GM19467 (cell line): ENCODE measurements around the gene CYTH3.

Experiments used
- ATAC-seq: cut with Tn5 transposase; IDR thresholded peaks from one replicate; pipeline ENCODE4 v1.9.1; 2021; ENCODE audit warnings: mild to moderate bottlenecking, moderate library complexity; ENCODE audit not compliant: unreplicated experiment

The CYTH3 gene

DNA sequence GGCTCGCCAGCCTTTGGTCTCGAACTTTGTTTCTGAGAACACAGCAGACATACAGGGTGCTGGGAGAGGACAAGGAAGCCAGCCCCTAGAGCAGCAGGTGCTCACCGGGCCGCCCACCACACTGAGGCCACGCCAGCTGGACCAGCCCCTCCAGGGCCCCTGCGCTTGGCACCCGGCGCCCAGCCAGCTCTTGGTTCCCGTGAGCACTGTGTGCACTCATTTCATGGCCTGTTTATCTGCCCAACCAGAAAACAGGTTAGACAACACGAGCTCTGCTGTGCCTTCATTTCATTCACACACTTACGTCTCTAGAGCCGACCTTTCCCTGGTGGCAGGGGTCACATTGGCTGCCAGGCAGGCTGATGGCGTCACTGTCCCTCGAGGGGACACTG, 104.0 kb downstream of the CYTH3 start:
- no peak for ATAC-seq

DNA sequence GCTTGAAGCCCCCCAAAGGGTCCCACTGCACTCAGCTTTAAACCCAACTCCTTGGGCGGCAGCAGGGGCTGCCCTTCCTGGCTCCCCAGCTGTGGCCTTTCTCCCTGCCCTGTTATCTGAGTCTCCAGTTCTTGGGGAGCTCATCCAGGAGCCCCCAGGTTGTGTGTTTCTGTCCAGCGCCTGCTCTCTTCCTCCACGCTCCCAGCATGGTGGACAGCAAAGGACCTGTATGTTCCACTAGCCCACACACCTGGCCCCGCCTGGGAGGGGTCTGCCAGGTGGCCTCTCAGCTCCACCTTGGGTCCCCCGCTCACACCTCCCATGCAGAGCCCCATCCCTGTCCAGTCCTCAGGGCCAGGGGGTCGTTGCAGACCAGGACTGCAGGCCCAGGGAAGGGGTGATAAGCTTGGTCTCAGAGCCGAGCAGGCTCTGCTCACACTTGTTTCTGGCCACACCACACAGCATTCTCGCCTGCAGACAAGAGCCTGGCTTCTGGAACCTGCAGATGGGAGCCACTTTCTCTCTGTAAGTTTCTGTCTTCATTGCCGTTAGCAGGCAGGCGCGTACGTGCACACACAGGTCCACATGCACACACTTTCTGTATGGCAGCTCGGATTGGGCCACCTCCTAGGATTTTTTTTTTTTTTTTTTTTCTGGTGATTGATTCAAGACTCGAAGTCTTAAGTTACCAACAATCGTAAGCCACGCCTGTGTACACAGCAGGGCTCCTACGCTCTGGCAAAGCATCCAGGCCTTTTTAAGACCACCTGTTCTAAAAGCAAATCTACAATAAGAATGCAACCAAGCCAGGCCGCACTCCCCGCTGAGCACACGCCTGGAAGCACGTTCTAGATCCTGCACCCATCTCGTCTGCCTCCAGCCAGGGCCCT, 104.6 kb downstream of the CYTH3 start:
- no peak for ATAC-seq

DNA sequence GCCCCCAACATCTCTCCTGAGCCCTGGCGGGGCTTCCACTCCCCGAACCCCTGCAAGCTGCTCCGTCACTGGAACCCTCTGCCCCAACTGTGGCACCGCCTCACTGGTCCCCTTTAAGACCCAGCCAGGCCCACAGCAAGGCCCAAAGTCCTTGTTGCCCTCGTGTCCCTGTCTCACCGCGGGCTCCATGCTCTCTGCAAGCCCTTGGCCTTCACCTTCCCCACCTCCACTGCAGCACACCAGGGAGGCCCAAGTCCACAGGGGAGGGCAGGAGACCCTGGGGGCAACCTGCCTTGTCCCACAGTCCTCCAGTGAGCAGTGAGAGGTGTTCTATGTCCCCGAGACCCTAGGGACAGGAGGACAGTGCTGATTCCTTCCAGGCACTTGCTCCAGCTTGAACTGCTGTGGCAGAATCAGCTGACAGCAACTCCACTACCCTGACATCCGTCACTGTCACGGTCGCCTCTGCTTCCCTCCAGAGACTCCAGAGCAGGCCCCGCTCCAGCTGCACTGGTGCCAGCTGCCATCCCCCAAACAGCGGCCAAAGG, 105.3 kb downstream of the CYTH3 start:
- no peak for ATAC-seq

DNA sequence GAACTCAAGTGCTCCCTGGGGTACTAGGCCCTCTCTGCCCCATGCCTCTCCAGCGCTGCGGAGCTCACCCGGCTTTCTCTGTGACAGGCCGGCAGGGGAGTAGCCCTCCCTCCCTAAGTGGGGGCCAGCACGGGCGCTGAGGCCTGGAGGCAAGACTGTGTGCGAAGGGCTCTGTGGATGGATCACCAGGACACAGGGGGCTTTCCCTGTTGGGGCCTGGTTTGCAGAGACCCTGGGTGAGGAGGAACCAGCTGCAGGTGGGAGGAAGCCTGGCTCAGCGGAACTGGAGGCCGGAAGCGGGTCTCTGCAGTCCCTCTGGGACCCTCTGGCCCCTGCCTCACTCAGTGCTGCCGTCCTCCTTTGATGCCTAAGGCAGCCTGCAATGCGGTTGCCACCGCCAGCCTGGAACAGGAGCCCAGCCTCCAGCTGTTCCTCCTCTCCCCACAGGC, 106.0 kb downstream of the CYTH3 start:
- no peak for ATAC-seq

DNA sequence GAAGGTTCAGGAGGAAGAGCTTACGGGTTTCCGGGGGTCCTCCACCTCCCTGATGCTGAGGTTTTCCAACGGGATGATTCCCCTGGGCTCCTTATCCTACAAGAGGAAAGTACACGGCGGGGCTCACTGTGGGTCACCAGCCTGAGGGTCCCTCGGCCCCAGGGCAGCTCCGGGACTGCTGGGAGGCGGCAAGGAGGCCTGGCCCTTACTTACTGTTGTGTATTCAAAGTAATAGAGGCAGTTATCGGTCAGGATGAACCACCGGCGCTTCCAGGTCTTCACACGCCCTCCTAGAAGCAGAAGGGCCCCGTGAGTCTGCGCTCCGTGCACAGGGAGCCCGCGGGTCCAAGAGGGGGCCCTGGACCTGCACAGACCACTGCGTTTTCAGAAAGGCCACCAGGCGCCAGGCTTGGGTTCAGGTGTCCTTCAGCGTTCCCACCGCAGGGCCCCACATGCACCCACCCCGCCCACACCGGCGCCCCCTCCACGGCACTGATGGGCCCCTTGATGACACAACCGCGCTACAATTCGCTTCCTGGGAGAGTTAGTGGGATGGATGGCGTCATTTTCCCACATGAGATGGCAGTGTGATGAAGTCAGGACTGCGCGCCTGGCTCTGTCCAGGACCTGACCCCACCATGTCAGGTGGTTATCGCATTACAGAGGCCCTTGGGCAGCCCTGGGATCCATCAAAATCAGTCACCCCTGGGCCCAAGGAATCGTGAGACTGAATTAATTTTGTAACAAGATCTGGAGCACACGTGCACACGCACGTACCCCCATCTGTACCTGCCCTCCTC, 106.7 kb downstream of the CYTH3 start:
- ATAC-seq: no peak

DNA sequence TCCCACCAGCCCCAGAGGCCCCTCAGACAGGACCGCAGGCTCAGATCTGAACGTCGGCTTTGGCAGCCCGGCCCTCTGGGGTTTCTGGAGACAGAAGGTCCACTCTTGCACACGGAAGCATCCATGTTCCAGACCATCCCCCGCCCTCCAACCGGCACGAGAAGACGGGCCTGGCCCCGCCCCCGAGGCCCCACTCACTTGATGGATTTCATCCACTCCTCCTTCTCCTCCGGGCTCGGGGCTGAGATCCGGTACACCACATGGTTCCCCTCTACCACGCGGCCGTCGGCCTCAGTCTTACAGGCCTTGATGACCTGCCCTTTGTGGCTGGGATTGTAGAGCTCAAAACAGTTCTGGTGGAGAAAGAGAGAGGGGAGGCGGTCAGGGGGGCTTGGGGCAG, 107.3 kb downstream of the CYTH3 start:
- ATAC-seq: no peak

DNA sequence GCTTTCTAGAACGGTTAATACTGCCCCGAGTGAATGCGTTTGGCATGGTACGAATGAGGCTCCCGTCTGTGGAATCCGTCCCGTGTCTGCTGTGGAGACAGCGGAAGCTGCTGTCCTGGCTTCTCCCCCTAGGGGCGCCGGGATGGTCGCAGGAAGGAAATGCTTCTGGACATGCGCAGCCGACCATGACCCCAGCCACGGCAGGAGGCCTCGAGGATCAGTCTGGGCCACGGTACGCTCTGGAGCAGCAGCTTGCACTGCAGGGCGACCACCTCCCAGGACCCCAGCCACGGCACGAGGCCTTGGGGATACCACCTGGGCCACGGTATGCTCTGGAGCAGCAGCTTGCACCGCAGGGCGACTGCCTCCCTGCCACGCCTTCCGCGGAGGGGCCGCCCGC, 107.9 kb downstream of the CYTH3 start:
- ATAC-seq: no peak

DNA sequence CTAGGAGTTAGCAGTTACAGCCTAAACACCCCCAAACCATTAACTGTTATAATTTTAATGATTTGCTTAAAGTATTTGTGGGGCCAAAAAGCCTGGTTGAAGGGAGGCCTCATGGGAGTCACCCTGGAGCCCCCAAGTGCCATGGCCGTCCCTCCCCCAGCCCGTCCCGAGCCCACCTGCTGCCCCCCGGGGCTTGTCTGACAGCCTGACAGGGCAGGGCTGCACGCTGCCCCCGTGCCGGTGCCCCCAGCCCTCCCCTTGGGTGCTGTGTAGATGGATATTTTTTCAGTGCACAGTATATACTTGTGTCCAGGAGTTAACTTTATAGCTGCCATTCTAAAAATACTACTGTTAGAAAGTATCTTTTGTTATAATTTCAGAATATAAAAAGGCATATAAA, 108.4 kb downstream of the CYTH3 start:
- ATAC-seq: no peak

DNA sequence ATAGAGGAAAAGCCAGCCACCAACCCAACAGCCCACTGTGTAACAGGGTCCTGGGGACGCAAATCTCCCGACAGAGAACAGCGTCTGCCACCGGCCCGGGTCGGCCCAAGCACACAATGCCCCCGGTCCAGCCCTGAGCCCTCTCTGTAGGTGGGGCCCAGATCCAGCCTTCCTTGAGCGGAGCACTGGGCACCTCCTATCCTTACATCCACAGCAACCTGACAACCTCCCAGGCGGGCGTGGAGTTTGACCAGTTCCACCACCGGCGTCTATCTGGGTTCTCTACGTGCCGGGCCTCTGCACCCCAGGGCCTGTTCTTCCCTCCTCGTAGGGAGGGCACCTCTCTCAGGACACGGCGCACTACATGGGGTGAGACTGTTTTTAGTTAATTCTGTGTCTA, 109.0 kb downstream of the CYTH3 start:
- ATAC-seq: no peak

DNA sequence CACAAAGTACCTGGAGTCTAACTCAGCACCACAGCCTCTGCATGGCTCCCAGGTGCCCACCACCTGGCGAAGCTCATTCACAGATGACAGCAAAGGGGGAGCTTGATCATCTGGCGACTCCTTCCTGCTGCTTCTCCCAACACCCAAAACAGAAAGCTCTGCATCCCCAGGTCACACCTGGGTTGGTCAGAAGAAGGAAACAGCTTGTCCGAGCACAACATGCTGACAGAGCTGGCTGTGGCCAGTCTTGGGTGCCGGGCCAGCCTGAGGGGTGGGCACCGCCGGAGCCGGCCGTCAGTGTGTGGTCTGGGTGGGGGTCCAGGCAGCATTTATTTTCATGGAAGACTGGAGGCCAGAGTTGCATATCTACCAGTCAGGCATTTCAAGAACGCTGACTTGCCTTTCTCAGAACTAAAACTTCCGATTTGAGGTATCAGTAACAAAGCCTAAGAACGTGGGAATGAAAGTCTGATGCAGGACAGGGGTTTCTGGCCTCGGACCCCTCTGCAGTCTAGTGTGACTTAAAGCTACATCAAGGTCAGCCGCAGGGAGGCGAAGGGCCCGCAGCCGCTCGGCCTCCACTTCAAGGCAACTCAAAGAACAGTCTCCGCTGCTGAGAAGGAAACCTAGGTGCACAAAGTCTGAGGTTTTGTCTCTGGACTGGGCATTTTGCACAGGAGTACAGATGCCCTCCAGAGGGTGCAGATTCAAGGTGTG, 109.6 kb downstream of the CYTH3 start:
- no peak for ATAC-seq

DNA sequence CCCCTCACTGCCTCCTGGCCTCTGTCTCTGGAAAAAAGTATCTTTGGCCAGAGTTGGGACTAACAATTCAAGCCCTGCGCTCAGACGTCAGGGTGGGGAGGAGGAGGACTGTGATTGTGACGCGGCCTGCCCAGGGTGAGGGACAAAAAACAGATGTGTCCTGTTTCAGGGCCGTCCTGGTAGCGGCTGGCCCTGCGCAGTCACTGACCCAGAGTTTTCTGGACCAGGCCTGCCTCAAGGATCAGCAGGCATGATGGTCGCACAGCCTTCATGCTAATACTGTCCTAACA, 110.1 kb downstream of the CYTH3 start:
- ATAC-seq: no peak

DNA sequence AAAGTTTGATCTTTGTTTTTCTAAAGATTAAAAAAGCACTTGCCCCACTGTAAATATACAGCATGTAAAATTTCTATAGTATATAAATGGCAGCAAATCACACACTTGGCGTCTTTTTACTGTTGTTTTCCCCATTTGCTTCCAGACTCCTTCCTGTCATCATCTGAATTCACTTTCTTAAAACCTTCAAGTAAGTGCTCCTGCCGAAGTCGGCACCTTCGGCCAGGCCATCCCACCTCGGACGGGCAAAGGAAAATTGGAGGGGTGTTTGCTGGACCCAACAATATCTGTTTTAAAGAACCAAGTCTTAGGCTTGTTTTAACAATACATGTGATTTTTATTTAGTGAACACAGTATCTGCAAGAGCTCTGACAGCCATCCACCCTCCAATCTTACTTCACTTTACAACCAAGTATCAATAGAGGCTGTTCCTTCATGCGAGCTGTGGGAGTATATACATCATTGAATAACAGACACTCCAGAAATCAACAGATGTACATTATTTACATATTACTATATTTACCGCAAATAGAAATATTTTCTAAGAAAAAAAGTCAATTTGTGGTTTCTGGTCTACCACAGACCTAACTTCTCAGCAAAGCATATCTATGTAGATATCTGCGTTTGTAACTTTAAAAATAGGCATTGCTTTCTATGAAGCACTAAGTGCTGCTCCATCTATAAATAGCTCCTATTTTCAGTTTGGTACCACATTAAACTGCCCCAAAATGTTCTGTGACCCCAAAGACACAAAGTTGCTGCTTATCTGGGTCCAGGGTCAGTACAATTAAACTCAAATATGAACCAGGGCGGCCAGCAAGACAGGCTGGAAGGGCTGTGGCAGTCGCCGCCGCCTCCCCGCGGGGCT, 110.7 kb downstream of the CYTH3 start:
- ATAC-seq: no peak

DNA sequence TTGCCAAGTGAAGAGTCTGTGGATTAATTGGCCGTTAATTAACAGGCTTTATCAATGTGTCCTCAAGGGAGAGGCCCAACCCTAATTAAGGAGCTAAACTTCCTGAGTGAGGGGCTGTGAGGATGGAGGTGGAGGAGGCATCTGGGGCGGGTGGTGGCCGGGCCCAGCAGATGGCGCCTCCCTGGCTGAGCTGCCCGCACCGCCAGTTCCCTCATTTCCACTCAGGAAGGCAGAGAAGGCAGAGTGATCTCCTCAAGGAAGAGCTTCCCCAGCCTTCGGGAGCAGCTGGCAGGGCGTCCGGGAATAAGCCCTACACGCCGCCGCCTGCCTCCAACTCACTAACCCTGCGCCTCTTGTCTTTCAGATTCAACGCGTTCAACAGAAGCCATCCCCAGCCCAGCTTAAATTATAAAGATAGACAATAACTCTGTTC, 112.2 kb downstream of the CYTH3 start:
- no peak for ATAC-seq

DNA sequence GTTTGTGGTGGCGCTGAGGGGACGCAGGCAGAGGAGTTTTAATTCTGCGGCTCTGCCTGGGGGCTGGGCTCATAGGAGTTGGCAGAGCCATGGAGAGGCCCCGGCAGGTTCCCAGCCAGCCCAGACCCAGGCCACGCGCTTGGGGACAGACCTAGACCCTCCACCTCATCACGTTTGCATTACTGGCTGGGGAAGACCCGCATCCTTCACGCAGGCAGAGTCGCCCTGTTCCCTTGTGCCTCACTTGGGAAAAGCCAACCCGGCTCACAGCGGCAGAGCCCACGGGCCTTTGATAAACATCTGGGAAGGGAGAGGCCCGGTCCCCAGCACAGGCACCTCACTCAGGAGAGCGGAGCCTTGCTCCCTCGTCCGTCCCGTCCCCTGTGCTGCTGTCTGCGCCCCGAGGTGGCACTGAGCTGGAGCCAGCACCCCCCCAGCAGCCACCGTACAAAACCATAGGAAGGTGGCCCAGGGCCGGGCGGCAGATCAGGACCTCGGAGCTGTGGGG, 112.8 kb downstream of the CYTH3 start:
- no peak for ATAC-seq

DNA sequence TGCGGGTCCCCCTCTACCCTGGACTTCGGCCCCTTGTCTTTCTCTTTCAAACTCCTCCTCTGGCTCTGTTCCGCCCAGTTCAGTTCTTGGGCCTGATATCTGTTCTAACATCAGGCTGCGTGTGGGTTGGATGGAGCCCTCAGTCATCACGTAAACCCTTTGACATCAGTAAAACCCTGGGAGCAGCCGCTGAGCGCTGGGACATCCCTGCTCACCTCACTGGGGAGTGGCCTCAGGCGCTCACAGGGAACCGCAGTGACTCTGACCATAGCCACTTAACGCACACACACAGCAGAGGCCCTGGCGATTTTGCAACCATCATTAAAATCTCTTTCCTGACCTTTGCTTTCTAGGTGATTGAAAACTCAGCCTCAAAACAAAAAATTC, 113.3 kb downstream of the CYTH3 start:
- no peak for ATAC-seq

DNA sequence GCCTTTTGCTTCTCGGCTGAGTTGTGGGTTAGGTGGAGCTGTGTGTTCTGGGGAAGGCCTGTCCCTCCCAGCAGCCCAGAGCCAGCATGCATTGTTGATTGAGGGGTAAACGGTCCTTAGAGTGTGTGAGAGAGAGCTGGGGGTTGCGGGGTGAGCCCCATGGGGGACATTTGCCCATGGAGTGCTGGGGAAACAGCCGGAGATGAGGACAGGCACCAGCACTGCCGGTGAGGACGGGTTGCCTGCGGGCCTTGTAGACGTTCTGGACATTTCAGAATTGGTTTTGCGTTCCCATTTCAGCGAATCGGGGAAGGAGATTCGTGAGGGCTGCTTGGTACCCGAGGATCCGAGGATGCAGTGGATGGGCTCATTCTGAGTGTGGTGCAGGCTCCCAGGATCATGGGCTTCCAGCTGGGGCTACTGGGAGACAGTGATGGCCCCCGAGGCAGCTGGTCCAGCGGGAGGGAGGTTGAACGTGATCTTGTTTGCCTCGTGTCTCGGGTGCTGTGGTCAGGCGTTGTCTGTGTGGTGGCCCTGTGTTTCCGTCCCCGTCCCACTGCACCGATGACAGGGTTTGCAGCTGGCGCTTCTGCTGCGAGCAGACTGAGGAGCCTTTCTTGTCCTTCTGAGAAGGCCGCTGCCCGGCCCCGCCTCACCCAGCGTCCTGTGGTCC, 113.9 kb downstream of the CYTH3 start:
- no peak for ATAC-seq

DNA sequence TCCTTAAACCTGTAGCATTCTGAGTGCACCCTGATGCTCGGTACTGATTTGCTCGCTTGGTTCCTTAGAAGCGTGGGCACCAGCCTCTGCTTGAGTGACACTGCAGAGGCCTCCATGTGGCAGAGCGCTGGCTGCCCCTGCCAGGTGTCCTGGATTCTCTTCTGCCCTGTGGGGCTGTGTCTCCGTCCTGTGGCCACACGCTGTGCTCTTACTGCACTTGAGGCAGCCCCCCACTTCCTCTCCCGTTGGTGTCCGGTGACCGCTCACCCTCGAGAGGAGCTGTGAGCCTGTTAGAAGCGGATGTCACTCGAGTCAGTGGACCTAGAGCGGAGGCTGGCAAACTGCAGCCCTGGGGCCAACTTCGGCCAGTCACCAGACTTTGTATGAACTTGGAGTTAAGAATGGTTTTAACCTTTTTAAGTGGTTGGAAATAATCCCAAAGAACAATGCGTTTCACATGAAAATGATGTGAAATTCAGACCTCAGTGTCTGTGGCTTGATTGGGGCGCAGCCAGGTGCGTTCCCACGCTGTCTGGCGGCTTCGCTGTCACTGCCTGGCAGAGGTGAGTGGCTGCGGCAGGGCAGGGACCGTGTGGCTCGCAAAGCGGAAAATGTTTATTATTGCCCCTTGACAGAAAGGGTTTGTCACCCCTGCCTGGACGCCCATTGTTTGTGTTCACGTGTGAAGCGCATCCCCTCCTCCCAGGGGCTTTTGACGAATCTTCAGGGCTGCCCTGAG, 114.6 kb downstream of the CYTH3 start:
- no peak for ATAC-seq

DNA sequence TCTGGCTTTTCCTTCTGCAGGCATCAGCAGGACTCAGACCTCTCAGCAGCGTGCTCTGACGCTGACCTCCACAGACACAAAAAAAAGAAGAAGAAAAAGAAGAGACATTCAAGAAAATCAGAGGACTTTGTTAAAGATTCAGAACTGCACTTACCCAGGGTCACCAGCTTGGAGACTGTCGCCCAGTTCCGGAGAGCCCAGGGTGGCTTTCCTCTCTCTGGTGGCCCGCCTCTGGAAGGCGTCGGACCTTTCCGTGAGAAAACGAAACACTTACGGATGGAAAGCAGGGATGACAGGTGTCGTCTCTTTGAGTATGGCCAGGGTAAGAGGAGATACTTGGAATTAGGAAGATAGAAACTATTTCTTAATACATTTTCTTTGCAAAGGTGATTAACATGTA, 115.7 kb downstream of the CYTH3 start:
- ATAC-seq: no peak

DNA sequence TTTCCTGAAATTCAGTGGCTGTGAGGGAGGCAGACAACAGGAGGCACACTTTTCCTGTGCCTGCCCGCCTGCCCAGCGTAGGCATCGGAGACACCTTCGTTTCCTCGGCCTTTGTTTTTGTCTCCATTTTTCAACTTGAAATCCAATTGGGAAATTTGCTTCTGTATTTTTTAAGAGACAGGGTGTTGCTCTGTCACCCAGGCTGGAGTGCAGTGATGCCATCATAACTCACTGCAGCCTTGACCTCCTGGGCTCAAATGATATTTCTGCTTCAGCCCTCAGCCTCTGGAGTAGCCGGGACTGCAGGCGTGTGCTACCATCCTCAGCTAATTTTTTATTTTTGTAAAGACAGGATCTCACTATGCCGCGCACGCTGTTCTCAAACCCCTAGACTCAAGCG, 116.8 kb downstream of the CYTH3 start:
- ATAC-seq: no peak
